Hepatocyte (in vitro differentiated cells): ENCODE measurements around the gene ADAM10. TPM values are rescaled to one million over a fixed set of nuclear protein-coding genes. Genes with fewer than 3 reads are reported as not detected.

Source experiments
- DNase-seq: peaks from one replicate; pipeline ENCODE4 v3.0.0-alpha.2; 2016; ENCODE audit warnings: low spot score
- H2AFZ ChIP-seq: fragments of 200-600 bp; sonication (generic); 2 replicates; pipeline ENCODE4 v1.6.0; 2016; ENCODE audit warnings: antibody characterized with exemption, mild to moderate bottlenecking
- H3K27ac ChIP-seq: fragments of 200-600 bp; sonication (generic); 2 replicates; pipeline ENCODE4 v1.5.1; 2016; ENCODE audit warnings: mild to moderate bottlenecking
- H3K27me3 ChIP-seq: fragments of 200-600 bp; sonication (generic); 2 replicates; pipeline ENCODE4 v1.6.1; 2016
- H3K36me3 ChIP-seq: fragments of 200-600 bp; sonication (generic); replicated peaks from 2 replicates; pipeline ENCODE4 v1.5.1; 2016; ENCODE audit warnings: low read depth; ENCODE audit not compliant: insufficient read depth
- H3K4me1 ChIP-seq: fragments of 200-600 bp; sonication (generic); 2 replicates; pipeline ENCODE4 v1.5.1; 2016; ENCODE audit warnings: mild to moderate bottlenecking, moderate library complexity; ENCODE audit not compliant: insufficient read depth
- H3K4me2 ChIP-seq: fragments of 200-600 bp; sonication (generic); 2 replicates; pipeline ENCODE4 v1.6.0; 2016
- H3K4me3 ChIP-seq: fragments of 200-600 bp; sonication (generic); 2 replicates; pipeline ENCODE4 v1.5.1; 2016; ENCODE audit warnings: mild to moderate bottlenecking
- H3K79me2 ChIP-seq: fragments of 200-600 bp; sonication (generic); 2 replicates; pipeline ENCODE4 v1.6.0; 2017; ENCODE audit warnings: mild to moderate bottlenecking
- H3K9me2 ChIP-seq: fragments of 200-600 bp; sonication (generic); replicated peaks from 2 replicates; pipeline ENCODE4 v1.6.0; 2017; ENCODE audit warnings: mild to moderate bottlenecking; ENCODE audit not compliant: insufficient read depth
- H3K9me3 ChIP-seq: fragments of 200-600 bp; sonication (generic); 2 replicates; pipeline ENCODE4 v1.5.1; 2016; ENCODE audit warnings: low read depth, mild to moderate bottlenecking
- H4K20me1 ChIP-seq: fragments of 200-600 bp; sonication (generic); 2 replicates; pipeline ENCODE4 v1.6.0; 2016; ENCODE audit warnings: mild to moderate bottlenecking; ENCODE audit not compliant: insufficient read depth, poor library complexity, severe bottlenecking
- CTCF ChIP-seq: fragments of 200-600 bp; sonication (generic); IDR thresholded peaks from 2 replicates; pipeline ENCODE4 v1.5.1; 2016; ENCODE audit warnings: antibody characterized with exemption, mild to moderate bottlenecking; ENCODE audit not compliant: poor library complexity
- EZH2 ChIP-seq: fragments of 200-600 bp; sonication (generic); IDR thresholded peaks from 2 replicates; pipeline ENCODE4 v1.6.1; 2016; ENCODE audit warnings: antibody characterized with exemption, mild to moderate bottlenecking, borderline replicate concordance
- EZH2phosphoT487 ChIP-seq: fragments of 200-600 bp; sonication (generic); IDR thresholded peaks from one replicate; pipeline ENCODE4 v1.6.1; 2018; ENCODE audit warnings: antibody characterized with exemption, mild to moderate bottlenecking, low read depth, moderate library complexity; ENCODE audit not compliant: unreplicated experiment, severe bottlenecking
- WGBS: methylation state at CpG from one replicate; pipeline ENCODE4 v1.1.6; 2016; ENCODE audit warnings: low lambda C conversion rate; ENCODE audit errors: missing lambda C conversion rate; 5-methylcytosine and 5-hydroxymethylcytosine counted together
- polyA plus RNA-seq: library from polyadenylated mRNA; unstranded; fragments of >200 nt; fragmentation: Nextera tagmentation; extraction: Ambion mirVana; gene quantifications from 2 replicates; pipeline ENCODE4 v1.2.1, GENCODE V29; 2016
- total RNA-seq: library from RNA; depleted of rRNA; stranded (reverse); fragments of >200 nt; gene quantifications from 2 replicates; pipeline ENCODE4 v1.2.3, GENCODE V29; 2014

ADAM10 gene
- total and polyA plus RNA-seq, 2 experiments from 2014 or later = 112 to 163 TPM

DNA sequence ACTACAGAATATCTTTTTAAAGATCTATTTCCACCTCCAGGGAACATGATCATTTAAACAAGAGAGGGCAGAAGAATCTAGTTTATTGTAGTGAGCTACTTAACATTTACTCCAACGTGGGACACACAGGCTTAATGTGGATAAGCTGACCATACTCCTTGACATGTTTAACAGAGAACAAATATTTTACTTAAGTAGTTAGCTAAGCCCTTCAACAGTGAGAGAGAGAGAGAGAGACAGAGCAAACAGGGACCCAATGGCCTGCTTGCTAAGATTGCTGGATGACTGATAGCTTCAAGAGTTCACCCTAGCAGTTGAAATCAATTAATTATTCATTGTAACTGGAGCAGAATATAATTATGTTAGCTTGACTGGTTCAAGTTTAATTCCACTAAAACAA lies 158.6 kb downstream of the ADAM10 start:
- TF ChIP-seq CTCF (no peak), EZH2phosphoT487 (no peak), EZH2 (no peak)
- 4% methylated on average over 1 of the region's 1 CpG for WGBS
- H3K9me3 ChIP-seq = no peaks in the 10 kb centered on the region

DNA sequence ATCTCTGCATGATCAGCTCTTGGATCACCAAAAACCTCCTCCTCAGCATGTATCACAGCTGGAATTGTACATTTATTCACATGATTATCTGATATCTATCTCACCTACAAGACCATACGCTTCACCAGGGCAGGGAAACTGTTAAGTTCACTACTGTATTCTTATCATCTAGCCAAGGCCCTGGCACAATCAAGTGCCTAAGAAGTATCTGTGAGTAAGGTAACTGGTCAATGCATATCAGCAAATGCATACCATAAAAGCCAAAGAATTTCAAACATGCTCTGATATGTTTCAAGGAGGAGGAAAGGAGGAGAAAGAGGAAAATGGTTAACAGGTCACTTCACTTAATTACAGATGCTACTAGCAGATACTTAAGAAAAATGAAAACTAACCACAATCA lies 159.3 kb downstream of the ADAM10 start:
- Histone ChIP-seq H3K4me1 (no peaks in the 10 kb centered on the region), H4K20me1 (no peaks in the 10 kb centered on the region), H3K9me2 (no peaks in the 10 kb centered on the region), H3K4me3 (no peak overlapping the region), H3K27me3 (no peaks in the 10 kb centered on the region), H3K27ac (no peak overlapping the region), H3K79me2 (no peaks in the 10 kb centered on the region), H3K9me3 (no peaks in the 10 kb centered on the region), H2AFZ (no peak overlapping the region), H3K36me3 (no peaks in the 10 kb centered on the region), H3K4me2 (no peak overlapping the region)
- 73% methylated on average over 1 of the region's 1 CpG for WGBS
- no peak for DNase-seq
- TF ChIP-seq EZH2phosphoT487 (no peak), EZH2 (no peak), CTCF (no peak)

More for the DNA sequence above, 158.6 kb downstream of the ADAM10 start:
- H3K4me2 ChIP-seq = no peak overlapping the region
- no peaks in the 10 kb centered on the region for H3K79me2 ChIP-seq
- H3K4me3 ChIP-seq = no peak overlapping the region
- H3K27me3 ChIP-seq = no peaks in the 10 kb centered on the region
- peak overlapping the region; percentile 3 for H3K27ac ChIP-seq
- H2AFZ ChIP-seq = no peak overlapping the region
- no peaks in the 10 kb centered on the region for H3K9me2 ChIP-seq
- H3K4me1 ChIP-seq = no peaks in the 10 kb centered on the region
- H4K20me1 ChIP-seq = no peaks in the 10 kb centered on the region
- H3K36me3 ChIP-seq = no peaks in the 10 kb centered on the region
- no peak for DNase-seq

- no peaks in the 10 kb centered on the region for H3K4me1 ChIP-seq
- 93% methylated on average over 3 of the region's 3 CpGs for WGBS
These were observed 160.5 kb downstream of the ADAM10 start for GRCh38 chr15:58589047-58589446.

More at GRCh38 chr15:58589047-58589446, 160.5 kb downstream of the ADAM10 start:
- Histone ChIP-seq H3K79me2 (no peaks in the 10 kb centered on the region), H3K9me2 (no peaks in the 10 kb centered on the region), H2AFZ (no peak overlapping the region), H3K4me3 (no peak overlapping the region), H3K36me3 (no peaks in the 10 kb centered on the region), H4K20me1 (no peaks in the 10 kb centered on the region), H3K27ac (no peak overlapping the region), H3K4me2 (no peak overlapping the region), H3K27me3 (no peaks in the 10 kb centered on the region), H3K9me3 (no peaks in the 10 kb centered on the region)
- no peak for DNase-seq
- no peak for TF ChIP-seq EZH2
- no peak for TF ChIP-seq CTCF
- TF ChIP-seq EZH2phosphoT487 = no peak
